Ascending aorta (tissue), 2 donors: Measurements from ENCODE around the gene AHNAK2. TPM values are rescaled to one million over a fixed set of nuclear protein-coding genes. Genes with fewer than 3 reads are reported as not detected.
"Not testable (repeated sequence)": the region's sequence is repeated elsewhere in the genome, so short reads cannot be mapped to it uniquely, and the experiment has no call there.

ENCODE experiments used
- DNase-seq, 2 donors: peaks; one replicate each; pipeline ENCODE4 v3.0.0-alpha.2; 2019; ENCODE audit warnings: low spot score in 2 of 2
- H3K27ac ChIP-seq, 2 donors: fragments of 200-600 bp; sonication (generic); one replicate each; pipeline ENCODE4 v1.5.1; 2016 to 2017; ENCODE audit warnings: mild to moderate bottlenecking in 1 of 2
- H3K27me3 ChIP-seq: fragments of 200-600 bp; sonication (generic); one replicate; pipeline ENCODE4 v1.5.1; 2017
- H3K36me3 ChIP-seq, 2 donors: fragments of 200-600 bp; sonication (generic); one replicate each; pipeline ENCODE4 v1.5.1; 2016
- H3K4me1 ChIP-seq, 2 donors: fragments of 200-600 bp; sonication (generic); one replicate each; pipeline ENCODE4 v1.5.1; 2016 to 2017; ENCODE audit warnings: mild to moderate bottlenecking in 1 of 2
- H3K4me3 ChIP-seq, 2 donors: fragments of 200-600 bp; sonication (generic); one replicate each; pipeline ENCODE4 v1.5.1; 2016 to 2017; ENCODE audit warnings: mild to moderate bottlenecking in 1 of 2
- H3K9me3 ChIP-seq, 2 donors: fragments of 200-600 bp; sonication (generic); one replicate each; pipeline ENCODE4 v1.5.1; 2016
- intact Hi-C: fragments of 100-400 bp; cut with DNase I; formaldehyde crosslinking; loops from one replicate; pipeline ENCODE4 v1.15.1; 2023
- total RNA-seq: library from RNA; depleted of rRNA; stranded (reverse); fragments of >200 nt; gene quantifications from one replicate; pipeline ENCODE4 v1.1.0, GENCODE V29; 2016
- TF ChIP-seq, protein P1 (sequence below), 3 experiments: fragments of 200-600 bp in 2 of 3; fragments of 450-650 bp in 1 of 3; sonication (generic) in 2 of 3; IDR thresholded peaks; one replicate each; pipeline ENCODE4 v1.5.1; 2016 to 2019; ENCODE audit warnings: antibody characterized with exemption in 3 of 3, mild to moderate bottlenecking in 1 of 3, moderate library complexity in 1 of 3

The AHNAK2 gene
- total RNA-seq: 35.5 TPM

DNA sequence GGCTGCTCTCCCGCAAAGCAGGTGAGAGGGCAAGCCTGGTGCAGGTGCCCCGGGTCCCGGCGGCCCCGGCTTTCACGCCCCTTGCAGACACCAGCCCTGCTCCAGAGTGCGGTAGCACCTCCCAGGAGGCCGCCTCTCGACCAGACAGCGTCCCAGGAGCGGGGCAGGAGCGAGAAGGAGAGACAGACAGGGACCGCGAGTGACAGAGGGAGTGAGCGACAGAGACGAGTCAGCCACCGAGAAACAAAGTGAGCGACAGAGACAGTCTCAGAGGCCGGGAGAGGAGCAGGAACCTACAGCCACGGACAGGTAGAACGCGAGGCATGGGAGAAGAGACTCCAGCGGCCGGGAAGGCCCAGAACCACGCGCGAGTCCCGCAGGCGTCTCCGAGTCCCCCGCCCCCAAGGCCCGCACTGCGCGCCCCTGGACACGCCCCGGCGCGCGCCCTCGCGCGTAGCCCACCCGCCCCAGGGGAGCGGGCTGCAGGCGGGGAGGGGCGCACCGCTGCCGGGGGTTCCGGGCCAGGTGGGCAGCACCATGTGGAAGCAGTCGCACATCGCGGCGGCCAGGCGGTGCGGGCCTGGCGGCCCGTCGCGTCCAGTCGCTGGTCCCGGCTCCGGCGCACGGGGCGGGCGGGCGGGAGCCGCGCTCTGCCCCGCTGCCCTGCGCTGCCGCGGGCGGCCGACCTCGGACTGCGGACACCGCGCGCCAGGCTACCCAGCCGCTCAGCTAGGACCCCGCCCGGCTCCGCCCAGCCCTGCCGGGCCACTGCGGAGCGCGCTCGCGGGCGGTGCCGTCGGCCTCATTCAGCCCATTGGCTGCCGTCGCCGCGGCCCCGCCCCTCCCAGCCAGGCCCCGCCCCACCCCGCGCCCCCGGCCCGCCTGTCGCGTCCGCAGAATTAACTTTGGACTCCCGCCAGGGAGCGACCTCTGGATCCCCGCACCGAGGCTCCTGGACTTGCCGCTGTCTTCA is at the start of gene AHNAK2:
Gene AHNAK2, minus strand, starts transcription at position 694 of the 973 bp plus-strand sequence. Its CDS starts 137 bp downstream, at position 557.
- intact Hi-C loops: loop anchor here (5.0 to 10.0 kb wide), 3 partner anchors 111 to 293 kb away; partner anchors contain the start of genes BTBD6, CEP170B and INF2
- H3K36me3 ChIP-seq: no peaks in the 10 kb centered on the region
- peak within 1 kb of the TSS in 1 of 2 donors; percentile 43 for H3K27ac ChIP-seq
- no peaks in the 10 kb centered on the region for H3K9me3 ChIP-seq
- DNase-seq: peak in 1 of 2 donors; percentile 84
- no peaks in the 10 kb centered on the region for H3K27me3 ChIP-seq
- TF ChIP-seq, protein P1, sequence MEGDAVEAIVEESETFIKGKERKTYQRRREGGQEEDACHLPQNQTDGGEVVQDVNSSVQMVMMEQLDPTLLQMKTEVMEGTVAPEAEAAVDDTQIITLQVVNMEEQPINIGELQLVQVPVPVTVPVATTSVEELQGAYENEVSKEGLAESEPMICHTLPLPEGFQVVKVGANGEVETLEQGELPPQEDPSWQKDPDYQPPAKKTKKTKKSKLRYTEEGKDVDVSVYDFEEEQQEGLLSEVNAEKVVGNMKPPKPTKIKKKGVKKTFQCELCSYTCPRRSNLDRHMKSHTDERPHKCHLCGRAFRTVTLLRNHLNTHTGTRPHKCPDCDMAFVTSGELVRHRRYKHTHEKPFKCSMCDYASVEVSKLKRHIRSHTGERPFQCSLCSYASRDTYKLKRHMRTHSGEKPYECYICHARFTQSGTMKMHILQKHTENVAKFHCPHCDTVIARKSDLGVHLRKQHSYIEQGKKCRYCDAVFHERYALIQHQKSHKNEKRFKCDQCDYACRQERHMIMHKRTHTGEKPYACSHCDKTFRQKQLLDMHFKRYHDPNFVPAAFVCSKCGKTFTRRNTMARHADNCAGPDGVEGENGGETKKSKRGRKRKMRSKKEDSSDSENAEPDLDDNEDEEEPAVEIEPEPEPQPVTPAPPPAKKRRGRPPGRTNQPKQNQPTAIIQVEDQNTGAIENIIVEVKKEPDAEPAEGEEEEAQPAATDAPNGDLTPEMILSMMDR (IDR thresholded peaks at IDR 0.05): no peak
- H3K4me1 ChIP-seq: peaks cover 25 to 52% of the 10 kb centered on the region in 2 donors
- H3K4me3 ChIP-seq: peak within 1 kb of the TSS; percentile 73 to 83

DNA sequence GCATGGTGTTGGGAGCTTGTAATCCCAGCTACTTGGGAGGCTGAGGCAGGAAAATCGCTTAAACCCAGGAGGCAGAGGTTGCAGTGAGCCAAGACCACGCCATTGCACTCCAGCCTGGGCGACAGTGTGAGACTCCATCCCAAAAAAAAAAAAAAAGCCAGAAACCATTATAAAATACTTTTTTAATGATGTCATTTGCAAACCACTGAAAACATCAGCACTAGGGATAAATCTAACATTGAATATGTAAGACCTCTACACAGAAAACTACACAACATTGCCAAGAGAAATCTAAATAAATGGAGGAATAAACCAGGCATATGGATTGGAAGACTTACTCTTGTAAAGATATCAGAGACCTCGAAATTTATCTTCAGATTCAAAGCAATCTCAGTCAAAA is 49.5 kb upstream of the AHNAK2 start:
- not testable (repeated sequence) for DNase-seq, H3K27ac ChIP-seq

DNA sequence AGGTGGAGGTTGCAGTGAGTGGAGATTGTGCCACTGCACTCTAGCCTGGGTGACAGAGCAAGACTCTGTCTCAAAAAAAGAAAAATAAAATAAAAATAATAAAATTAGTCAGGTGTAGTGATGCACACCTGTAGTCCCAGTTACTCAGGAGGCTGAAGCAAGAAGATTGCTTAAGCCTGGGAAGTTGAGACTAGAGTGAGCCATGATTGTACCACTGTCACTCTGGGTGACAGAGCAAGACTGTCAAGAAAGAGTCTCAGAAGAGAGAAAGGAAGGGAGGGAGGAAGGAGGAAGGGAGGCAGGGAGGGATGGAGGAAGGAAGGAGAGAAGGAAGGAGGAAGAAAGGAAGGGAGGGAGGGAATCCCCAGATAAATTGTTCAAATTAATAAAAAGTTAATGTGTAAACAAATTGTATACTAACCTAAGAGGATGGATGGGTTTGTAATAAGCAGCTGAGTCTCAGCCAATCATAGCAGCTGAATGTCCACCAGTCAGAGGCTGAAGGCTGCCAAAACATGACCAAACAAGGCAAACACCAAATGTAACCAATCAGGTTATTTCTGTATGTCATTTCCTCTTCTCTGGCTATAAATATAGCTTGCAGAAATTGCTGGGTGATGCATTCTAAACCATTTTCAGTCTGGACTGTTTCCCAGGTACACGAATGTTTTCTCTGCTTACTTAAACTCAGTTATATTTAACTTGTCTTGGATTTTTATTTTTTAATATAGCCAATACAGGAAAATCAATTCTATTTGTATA is 48.8 kb upstream of the AHNAK2 start:
- no peak for DNase-seq
- H3K4me3 ChIP-seq: no peak overlapping the region
- intact Hi-C loops: loop anchor here (10.0 kb wide), 1 partner anchor 458 kb away; the partner anchor contains the start of gene CRIP1
- H3K9me3 ChIP-seq: no peaks in the 10 kb centered on the region
- H3K4me1 ChIP-seq: peaks cover 0 to 6% of the 10 kb centered on the region in 2 donors
- no peak overlapping the region for H3K27ac ChIP-seq
- H3K36me3 ChIP-seq: no peaks in the 10 kb centered on the region
- TF ChIP-seq, protein P1 (IDR thresholded peaks at IDR 0.05): no peak
- no peaks in the 10 kb centered on the region for H3K27me3 ChIP-seq

More for the DNA sequence above, 49.5 kb upstream of the AHNAK2 start:
- not testable (repeated sequence) for H3K9me3 ChIP-seq, H3K4me3 ChIP-seq, H3K27me3 ChIP-seq, H3K36me3 ChIP-seq, H3K4me1 ChIP-seq
- intact Hi-C loops: loop anchor here (10.0 kb wide), 1 partner anchor 457 kb away; the partner anchor contains the start of gene CRIP1

DNA sequence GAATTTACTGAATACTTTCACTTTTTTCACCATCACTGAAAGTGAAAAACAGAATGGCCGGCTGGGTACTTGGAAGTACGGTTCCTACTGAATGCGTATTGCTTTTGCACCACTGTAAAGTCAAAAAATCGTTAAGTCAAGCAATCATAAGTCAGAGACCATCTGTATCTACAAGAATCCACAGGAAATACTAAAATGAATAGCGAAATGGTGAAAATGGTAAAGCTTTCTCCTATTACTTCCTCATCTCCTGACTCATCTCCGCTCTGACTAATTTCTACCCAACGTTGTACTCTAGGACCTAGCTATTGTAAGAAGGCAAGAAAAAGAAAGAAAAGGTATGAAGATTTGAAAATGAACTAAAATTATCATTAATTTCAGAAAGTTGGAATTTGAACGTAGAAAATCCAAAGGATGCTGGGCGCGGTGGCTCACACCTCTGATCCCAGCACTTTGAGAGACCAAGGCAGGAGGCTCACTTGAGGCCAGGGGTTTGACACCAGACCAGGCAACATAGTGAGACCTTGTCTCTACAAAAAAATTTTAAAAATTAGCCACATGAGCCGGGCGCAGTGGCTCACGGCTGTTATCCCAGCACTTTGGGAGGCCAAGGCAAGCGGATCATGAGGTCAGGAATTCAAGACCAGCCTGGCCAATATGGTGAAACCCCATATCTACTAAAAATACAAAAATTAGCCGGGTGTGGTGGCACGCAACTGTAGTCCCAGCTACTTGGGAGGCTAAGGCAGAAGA is 48.0 kb upstream of the AHNAK2 start:
- no peak overlapping the region for H3K27ac ChIP-seq
- H3K4me1 ChIP-seq: peaks cover 5 to 12% of the 10 kb centered on the region in 2 donors
- TF ChIP-seq, protein P1 (IDR thresholded peaks at IDR 0.05): no peak
- no peaks in the 10 kb centered on the region for H3K9me3 ChIP-seq
- DNase-seq: no peak
- intact Hi-C loops: loop anchor here (10.0 kb wide), 1 partner anchor 459 kb away; the partner anchor contains the start of gene CRIP1
- H3K27me3 ChIP-seq: no peaks in the 10 kb centered on the region
- no peak overlapping the region for H3K4me3 ChIP-seq
- H3K36me3 ChIP-seq: no peaks in the 10 kb centered on the region

DNA sequence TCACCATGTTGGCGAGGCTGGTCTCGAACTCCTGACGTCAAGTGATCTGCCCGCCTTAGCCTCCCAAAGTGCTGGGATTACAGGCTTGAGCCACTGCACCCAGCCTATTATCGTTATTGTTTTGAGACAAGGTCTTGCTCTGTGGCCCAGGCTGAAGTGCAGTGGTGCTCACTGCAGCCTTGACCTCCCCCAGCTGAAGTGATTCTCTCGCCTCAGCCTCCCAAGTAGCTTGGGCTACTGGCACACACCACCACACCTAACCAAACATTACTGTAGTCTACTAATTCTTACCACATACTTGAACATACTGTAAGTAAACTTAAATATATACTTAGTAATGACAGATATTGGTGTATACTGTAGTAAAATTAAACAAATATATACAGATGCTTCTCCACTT is 47.3 kb upstream of the AHNAK2 start:
- no peak for DNase-seq
- H3K4me1 ChIP-seq: peaks cover 5 to 12% of the 10 kb centered on the region in 2 donors
- H3K27me3 ChIP-seq: no peaks in the 10 kb centered on the region
- no peak overlapping the region for H3K27ac ChIP-seq
- no peaks in the 10 kb centered on the region for H3K36me3 ChIP-seq
- H3K9me3 ChIP-seq: no peaks in the 10 kb centered on the region
- intact Hi-C loops: loop anchor here (10.0 kb wide), 1 partner anchor 459 kb away; the partner anchor contains the start of gene CRIP1
- no peak overlapping the region for H3K4me3 ChIP-seq
- TF ChIP-seq, protein P1 (IDR thresholded peaks at IDR 0.05): no peak
